Measurements from ENCODE around the gene RFX2. TPM values are rescaled to one million over a fixed set of nuclear protein-coding genes. Genes with fewer than 3 reads are reported as not detected.

RFX2 gene
- total RNA-seq, 6 experiments from 2014 or later: 1.6 to 2.9 (median 1.9) TPM

- no peaks in the 10 kb centered on the region for H3K27me3 ChIP-seq
- intact Hi-C loops (cut with DNase I): no loop called here
- TF ChIP-seq POLR2A (IDR thresholded peaks at IDR 0.05): no peak
- TF ChIP-seq CTCF (IDR thresholded peaks at IDR 0.05): no peak
- 78% methylated on average over 4 of the region's 13 CpGs for WGBS (ENCODE audit: insufficient coverage, low coverage, low lambda C conversion rate, missing lambda C conversion rate)
- peak in 1 of 3 donors; percentile 51 for DNase-seq
- no peak overlapping the region for H3K27ac ChIP-seq
- H3K4me3 ChIP-seq: no peak overlapping the region
- H3K4me1 ChIP-seq: peaks cover 0 to 65% (median 17%) of the 10 kb centered on the region in 4 donors
- no peaks in the 10 kb centered on the region for H3K9me3 ChIP-seq
- ATAC-seq: no peak
- no peaks in the 10 kb centered on the region for H3K36me3 ChIP-seq
These were observed 160.5 kb downstream of the RFX2 start for GRCh38 chr19:5949792-5950305.

- Histone ChIP-seq H3K36me3 (no peaks in the 10 kb centered on the region), H3K27ac (peak overlapping the region in 1 of 3 donors; percentile 37), H3K4me1 (peaks cover 0 to 56% (median 13%) of the 10 kb centered on the region in 4 donors), H3K9me3 (no peaks in the 10 kb centered on the region), H3K4me3 (no peak overlapping the region), H3K27me3 (no peaks in the 10 kb centered on the region)
- intact Hi-C loops (cut with DNase I): no loop called here
- DNase-seq (peak in 1 of 3 donors; percentile 45), ATAC-seq (peak; percentile 14 to 59 (median 50))
- TF ChIP-seq CTCF (IDR thresholded peaks at IDR 0.05): no peak
- WGBS (ENCODE audit: insufficient coverage, low coverage, low lambda C conversion rate, missing lambda C conversion rate): 24% methylated on average over 13 of the region's 13 CpGs
These were observed 161.3 kb downstream of the RFX2 start for GRCh38 chr19:5948752-5949564.

- Histone ChIP-seq H3K27ac (peak overlapping the region; percentile 33 to 38 (median 36)), H3K4me3 (no peak overlapping the region), H3K4me1 (peaks cover 0 to 41% (median 7%) of the 10 kb centered on the region in 4 donors), H3K27me3 (no peaks in the 10 kb centered on the region), H3K9me3 (no peaks in the 10 kb centered on the region), H3K36me3 (no peaks in the 10 kb centered on the region)
- TF ChIP-seq CTCF (IDR thresholded peaks at IDR 0.05) (no peak), POLR2A (IDR thresholded peaks at IDR 0.05) (no peak)
- DNase-seq: peak in 2 of 3 donors; percentile 67 to 70
- intact Hi-C loops (cut with DNase I): no loop called here
- whole genome bisulfite sequencing (ENCODE audit: insufficient coverage, low coverage, low lambda C conversion rate, missing lambda C conversion rate): 71% methylated on average over 10 of the region's 13 CpGs
- ATAC-seq: peak; percentile 44 to 66 (median 53)
These were observed 162.9 kb downstream of the RFX2 start for GRCh38 chr19:5947435-5947834.

- Histone ChIP-seq H3K36me3 (peaks cover 0 to 10% (median 2%) of the 10 kb centered on the region in 4 donors), H3K4me1 (peaks cover 0 to 27% (median 5%) of the 10 kb centered on the region in 4 donors), H3K4me3 (no peak overlapping the region), H3K27me3 (no peaks in the 10 kb centered on the region), H3K27ac (no peak overlapping the region), H3K9me3 (no peaks in the 10 kb centered on the region)
- TF ChIP-seq POLR2A (IDR thresholded peaks at IDR 0.05): no peak
- TF ChIP-seq CTCF (IDR thresholded peaks at IDR 0.05): no peak
- WGBS (ENCODE audit: insufficient coverage, low coverage, low lambda C conversion rate, missing lambda C conversion rate): 95% methylated on average over 4 of the region's 10 CpGs
- ATAC-seq: no peak
- intact Hi-C loops (cut with DNase I): no loop called here
- no peak for DNase-seq
These were observed 166.7 kb downstream of the RFX2 start for GRCh38 chr19:5943623-5944022.

Other genes with a start within 250 kb of the RFX2 start
- under 1 TPM in 4 of 6 experiments, not detected in 2; 0.13 to 0.97 (median 0.39) TPM for gene FUT5, start 240.0 kb downstream of the RFX2 start, total RNA-seq
- gene NDUFA11, start 206.7 kb downstream of the RFX2 start, total RNA-seq: 100 to 1,000 TPM; 108 to 161 (median 157) TPM
- 1 to 10 TPM; 1.7 to 3.9 (median 2.8) TPM for gene VMAC, start 205.6 kb downstream of the RFX2 start, total RNA-seq
- gene CAPS, start 196.2 kb downstream of the RFX2 start, total RNA-seq: 1 to 10 TPM; 1.1 to 7.9 (median 5.0) TPM
- gene RANBP3, start 132.4 kb downstream of the RFX2 start, total RNA-seq: 10 to 100 TPM; 21.7 to 49.5 (median 24.5) TPM
- gene ACSBG2, start 25.2 kb upstream of the RFX2 start, total RNA-seq: not detected
- gene MLLT1, start 169.5 kb upstream of the RFX2 start, total RNA-seq: 10 to 100 TPM; 11.3 to 24.3 (median 15.3) TPM
- gene ACER1, start 223.1 kb upstream of the RFX2 start, total RNA-seq: under 1 TPM in 1 of 6 experiments, not detected in 5; 0.48 TPM

Data from right lobe of liver (tissue), 6 donors.